ENCODE data around the gene KLHL5. TPM values are rescaled to one million over a fixed set of nuclear protein-coding genes. Genes with fewer than 3 reads are reported as not detected.
A peak's percentile ranks its signal among the peaks of the same experiment; 100 is the strongest.

Gene KLHL5
- polyA plus RNA-seq, 6 donors from 2014 or later: 21.4 to 42.3 (median 25.2) TPM

- peaks cover 0 to 5% of the 10 kb centered on the region in 2 donors for H3K36me3 Mint-ChIP-seq
- peaks cover 21 to 35% (median 34%) of the 10 kb centered on the region in 3 donors for H3K4me1 Mint-ChIP-seq
- no peak overlapping the region for H3K4me3 Mint-ChIP-seq
- no peaks in the 10 kb centered on the region for H3K9me3 Mint-ChIP-seq
- H3K27me3 Mint-ChIP-seq: no peaks in the 10 kb centered on the region
- H3K27ac Mint-ChIP-seq: peak overlapping the region in 2 of 6 donors; percentile 39 to 78
- no peak for DNase-seq
- ATAC-seq (ENCODE audit: low read depth in 2 of 2): no peak
Observed at GRCh38 chr4:39068907-39069306, 6.9 kb downstream of the KLHL5 start.

DNA sequence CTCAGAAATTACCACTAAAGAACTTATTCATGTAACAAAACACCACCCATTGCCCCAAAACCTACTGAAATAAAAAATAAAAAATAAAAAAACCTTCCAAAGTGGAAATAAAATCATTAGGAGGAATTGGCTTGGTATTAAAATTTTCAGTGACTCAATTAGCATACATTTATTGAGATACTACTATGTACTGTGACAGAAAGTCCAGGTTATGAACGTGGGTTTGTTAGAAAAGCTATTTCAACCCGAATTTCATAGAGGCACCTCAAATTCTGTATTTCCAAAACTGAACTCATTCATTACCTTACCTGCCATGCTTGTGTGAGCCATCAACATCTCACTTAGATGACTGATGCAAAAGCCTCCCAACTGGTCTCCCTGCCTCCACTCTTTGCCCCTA lies 16.8 kb downstream of the KLHL5 start:
- H3K27ac Mint-ChIP-seq: no peak overlapping the region
- H3K27me3 Mint-ChIP-seq: no peaks in the 10 kb centered on the region
- no peak for DNase-seq
- H3K9me3 Mint-ChIP-seq: peaks cover 0 to 7% (median 0%) of the 10 kb centered on the region in 7 donors
- H3K4me1 Mint-ChIP-seq: peaks cover 4 to 19% (median 15%) of the 10 kb centered on the region in 3 donors
- no peak for ATAC-seq (ENCODE audit: low read depth in 2 of 2)
- H3K4me3 Mint-ChIP-seq: no peak overlapping the region
- H3K36me3 Mint-ChIP-seq: peaks cover 14 to 22% of the 10 kb centered on the region in 2 donors

GRCh38 chr4:39083164-39083563 lies 21.1 kb downstream of the KLHL5 start:
- peaks cover 0 to 15% (median 8%) of the 10 kb centered on the region in 3 donors for H3K4me1 Mint-ChIP-seq
- no peak overlapping the region for H3K4me3 Mint-ChIP-seq
- no peak for ATAC-seq (ENCODE audit: low read depth in 2 of 2)
- H3K9me3 Mint-ChIP-seq: peaks cover 0 to 7% (median 0%) of the 10 kb centered on the region in 7 donors
- peaks cover 14 to 22% of the 10 kb centered on the region in 2 donors for H3K36me3 Mint-ChIP-seq
- peak overlapping the region in 1 of 6 donors; percentile 39 for H3K27ac Mint-ChIP-seq
- H3K27me3 Mint-ChIP-seq: no peaks in the 10 kb centered on the region
- no peak for DNase-seq

GRCh38 chr4:39085891-39086290 lies 23.9 kb downstream of the KLHL5 start:
- ATAC-seq (ENCODE audit: low read depth in 2 of 2): no peak
- H3K9me3 Mint-ChIP-seq: no peaks in the 10 kb centered on the region
- DNase-seq: no peak
- H3K36me3 Mint-ChIP-seq: peaks cover 20 to 25% of the 10 kb centered on the region in 2 donors
- H3K4me1 Mint-ChIP-seq: peaks cover 0 to 7% (median 0%) of the 10 kb centered on the region in 3 donors
- H3K4me3 Mint-ChIP-seq: no peak overlapping the region
- H3K27ac Mint-ChIP-seq: no peak overlapping the region
- H3K27me3 Mint-ChIP-seq: no peaks in the 10 kb centered on the region

GRCh38 chr4:39096847-39097246 lies 34.8 kb downstream of the KLHL5 start:
- peaks cover 11 to 24% of the 10 kb centered on the region in 2 donors for H3K36me3 Mint-ChIP-seq
- H3K4me1 Mint-ChIP-seq: peaks cover 0 to 15% (median 8%) of the 10 kb centered on the region in 3 donors
- H3K9me3 Mint-ChIP-seq: no peaks in the 10 kb centered on the region
- DNase-seq (no peak), ATAC-seq (ENCODE audit: low read depth in 2 of 2) (no peak)
- H3K4me3 Mint-ChIP-seq: no peak overlapping the region
- H3K27ac Mint-ChIP-seq: peak overlapping the region in 2 of 6 donors; percentile 13 to 62
- H3K27me3 Mint-ChIP-seq: no peaks in the 10 kb centered on the region

DNA sequence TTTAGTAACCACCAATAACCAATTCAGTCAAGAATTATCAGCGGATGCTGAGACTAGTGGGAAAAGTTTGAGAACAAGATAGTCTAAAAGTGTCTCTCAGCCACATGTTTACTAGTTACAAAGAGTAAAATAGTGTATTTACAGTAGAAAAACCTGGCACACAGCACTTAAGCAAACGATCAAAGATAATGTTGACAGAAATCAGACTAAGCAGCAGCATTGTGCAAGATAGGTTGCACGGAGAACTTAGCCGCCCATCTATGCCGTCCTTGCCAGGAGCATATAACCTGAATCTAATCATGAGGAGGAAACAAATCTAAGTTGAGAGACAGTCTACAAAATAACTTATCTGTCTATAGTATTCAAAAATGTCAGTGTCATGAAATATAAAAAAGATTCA lies 35.3 kb downstream of the KLHL5 start:
- DNase-seq: no peak
- H3K27ac Mint-ChIP-seq: peak overlapping the region in 1 of 6 donors; percentile 62
- H3K27me3 Mint-ChIP-seq: no peaks in the 10 kb centered on the region
- H3K36me3 Mint-ChIP-seq: peaks cover 11 to 26% of the 10 kb centered on the region in 2 donors
- H3K9me3 Mint-ChIP-seq: no peaks in the 10 kb centered on the region
- H3K4me3 Mint-ChIP-seq: no peak overlapping the region
- ATAC-seq (ENCODE audit: low read depth in 2 of 2): no peak
- H3K4me1 Mint-ChIP-seq: peaks cover 0 to 15% (median 8%) of the 10 kb centered on the region in 3 donors

DNA sequence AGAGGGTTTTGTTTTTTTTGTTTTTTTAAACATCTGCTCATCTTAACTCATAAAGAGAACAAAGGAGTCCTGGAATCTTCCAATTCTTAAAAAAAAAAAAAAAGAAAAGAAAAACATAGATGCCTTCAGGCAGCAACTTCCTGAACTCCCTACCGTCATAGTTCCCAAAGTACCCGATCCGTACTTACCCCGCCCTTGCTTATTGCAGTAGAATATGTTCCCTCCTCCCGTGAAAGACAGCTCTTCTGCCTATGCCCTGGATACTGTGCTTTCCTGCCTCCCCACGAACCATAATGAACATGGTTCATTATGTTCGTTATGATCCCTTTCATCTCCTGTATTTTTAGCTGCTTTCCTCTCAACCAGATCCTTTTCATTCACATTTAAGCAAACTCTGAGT lies 40.3 kb downstream of the KLHL5 start:
- peak overlapping the region in 4 of 6 donors; percentile 7 to 26 (median 15) for H3K27ac Mint-ChIP-seq

GRCh38 chr4:39103291-39103690 lies 41.3 kb downstream of the KLHL5 start:
- peaks cover 3 to 7% (median 5%) of the 10 kb centered on the region in 3 donors for H3K4me1 Mint-ChIP-seq
- no peak overlapping the region for H3K27ac Mint-ChIP-seq
- peak in 1 of 2 donors; percentile 33 for ATAC-seq (ENCODE audit: low read depth in 2 of 2)
- H3K36me3 Mint-ChIP-seq: peaks cover 32 to 34% of the 10 kb centered on the region in 2 donors
- H3K9me3 Mint-ChIP-seq: peaks cover 0 to 7% (median 1%) of the 10 kb centered on the region in 7 donors
- no peak overlapping the region for H3K4me3 Mint-ChIP-seq
- no peak for DNase-seq
- H3K27me3 Mint-ChIP-seq: no peaks in the 10 kb centered on the region

More for the DNA sequence above, 40.3 kb downstream of the KLHL5 start:
- no peaks in the 10 kb centered on the region for H3K27me3 Mint-ChIP-seq
- no peak for ATAC-seq (ENCODE audit: low read depth in 2 of 2)
- H3K4me1 Mint-ChIP-seq: peaks cover 3 to 7% (median 5%) of the 10 kb centered on the region in 3 donors
- H3K4me3 Mint-ChIP-seq: no peak overlapping the region
- peaks cover 0 to 7% (median 1%) of the 10 kb centered on the region in 7 donors for H3K9me3 Mint-ChIP-seq
- no peak for DNase-seq
- peaks cover 32 to 35% of the 10 kb centered on the region in 2 donors for H3K36me3 Mint-ChIP-seq

- H3K9me3 Mint-ChIP-seq: peaks cover 0 to 7% (median 1%) of the 10 kb centered on the region in 7 donors
- H3K4me1 Mint-ChIP-seq: peaks cover 3 to 7% (median 4%) of the 10 kb centered on the region in 3 donors
- H3K36me3 Mint-ChIP-seq: peaks cover 30 to 31% of the 10 kb centered on the region in 2 donors
- no peak overlapping the region for H3K4me3 Mint-ChIP-seq
- ATAC-seq (ENCODE audit: low read depth in 2 of 2) (no peak), DNase-seq (no peak)
- peak overlapping the region in 2 of 6 donors; percentile 44 to 93 for H3K27ac Mint-ChIP-seq
- no peaks in the 10 kb centered on the region for H3K27me3 Mint-ChIP-seq
Observed at GRCh38 chr4:39104255-39104654, 42.2 kb downstream of the KLHL5 start.

DNA sequence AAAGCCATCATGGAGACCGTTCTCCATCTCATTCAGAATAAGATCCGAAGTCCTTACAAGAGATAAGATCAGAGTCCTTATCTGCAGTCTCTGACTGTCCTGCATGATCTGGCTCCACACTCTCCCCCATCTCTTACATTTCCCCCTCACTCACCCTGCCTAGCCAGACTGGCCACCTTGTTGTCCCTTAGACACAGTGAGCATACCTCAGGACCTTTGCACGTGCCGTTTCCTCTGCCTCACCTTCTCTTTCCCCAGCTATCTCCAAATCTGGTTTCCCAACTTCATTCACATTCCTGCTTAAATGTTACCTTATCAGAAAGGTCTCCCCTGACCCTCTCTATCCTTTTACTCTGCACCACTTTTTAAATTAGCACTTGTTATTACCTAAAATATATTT lies 44.0 kb downstream of the KLHL5 start:
- Mint-ChIP-seq H3K4me3 (no peak overlapping the region), H3K4me1 (peaks cover 0 to 7% (median 3%) of the 10 kb centered on the region in 3 donors), H3K27ac (peak overlapping the region in 4 of 6 donors; percentile 8 to 89 (median 50)), H3K9me3 (peaks cover 0 to 7% (median 1%) of the 10 kb centered on the region in 7 donors), H3K27me3 (no peaks in the 10 kb centered on the region), H3K36me3 (peaks cover 26 to 28% of the 10 kb centered on the region in 2 donors)
- ATAC-seq (ENCODE audit: low read depth in 2 of 2) (no peak), DNase-seq (no peak)

DNA sequence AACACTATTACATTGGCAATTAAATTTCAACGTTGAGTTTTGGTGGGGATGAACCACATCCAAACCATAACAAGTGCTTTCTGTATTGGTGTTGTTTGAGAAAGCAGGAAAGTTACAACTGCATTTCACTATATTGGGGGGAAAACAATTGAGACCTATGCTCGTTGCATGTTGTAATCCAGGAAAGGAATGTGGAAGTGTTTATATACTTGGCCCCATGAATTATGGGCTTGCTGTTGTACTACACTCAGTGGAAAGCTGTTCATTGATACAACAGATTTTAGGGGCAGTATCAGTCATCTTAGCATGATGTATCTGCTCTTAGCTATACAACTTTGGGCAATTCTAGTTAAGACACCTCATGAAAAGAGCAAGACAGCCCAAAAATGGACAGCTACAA lies 52.4 kb downstream of the KLHL5 start:
- DNase-seq (no peak), ATAC-seq (ENCODE audit: low read depth in 2 of 2) (no peak)
- H3K9me3 Mint-ChIP-seq: peaks cover 0 to 3% (median 0%) of the 10 kb centered on the region in 7 donors
- peaks cover 42 to 49% of the 10 kb centered on the region in 2 donors for H3K36me3 Mint-ChIP-seq
- peaks cover 28 to 30% (median 30%) of the 10 kb centered on the region in 3 donors for H3K4me1 Mint-ChIP-seq
- no peak overlapping the region for H3K27ac Mint-ChIP-seq
- no peak overlapping the region for H3K4me3 Mint-ChIP-seq
- H3K27me3 Mint-ChIP-seq: no peaks in the 10 kb centered on the region

DNA sequence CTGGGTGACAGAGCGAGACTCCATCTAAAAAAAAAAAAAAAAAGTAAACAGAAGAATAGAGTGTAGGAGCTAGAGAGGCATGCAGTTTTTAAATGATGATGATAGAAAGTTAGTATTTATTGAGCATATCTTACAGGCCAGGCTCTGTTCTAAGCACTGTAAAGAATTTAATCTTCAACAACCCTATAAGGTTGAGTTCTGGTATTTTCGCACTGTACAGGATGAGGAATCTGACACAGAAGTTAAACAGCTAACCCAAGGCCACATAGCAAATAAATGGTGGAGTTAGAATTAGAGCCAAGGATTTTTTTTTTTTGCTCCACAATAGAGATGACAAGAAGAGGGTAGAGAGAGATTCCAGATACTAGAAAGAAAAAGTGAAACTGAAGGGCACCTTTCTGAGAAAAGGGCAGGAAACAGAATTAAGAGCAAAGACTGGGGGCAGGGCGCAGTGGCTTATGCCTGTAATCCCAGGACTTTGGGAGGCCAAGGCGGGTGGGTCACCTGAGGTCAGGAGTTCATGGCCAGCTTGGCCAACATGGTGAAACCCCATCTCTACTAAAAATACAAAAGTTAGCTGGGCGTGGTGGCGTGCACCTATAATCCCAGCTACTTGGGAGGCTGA lies 56.1 kb downstream of the KLHL5 start:
- H3K27ac Mint-ChIP-seq: peak overlapping the region in 2 of 6 donors; percentile 70 to 88
- no peak overlapping the region for H3K4me3 Mint-ChIP-seq
- no peak for DNase-seq
- no peaks in the 10 kb centered on the region for H3K27me3 Mint-ChIP-seq
- H3K36me3 Mint-ChIP-seq: peaks cover 39 to 42% of the 10 kb centered on the region in 2 donors
- H3K9me3 Mint-ChIP-seq: peaks cover 0 to 6% (median 0%) of the 10 kb centered on the region in 7 donors
- peaks cover 20 to 25% (median 24%) of the 10 kb centered on the region in 3 donors for H3K4me1 Mint-ChIP-seq
- no peak for ATAC-seq (ENCODE audit: low read depth in 2 of 2)

GRCh38 chr4:39120418-39120817 lies 58.4 kb downstream of the KLHL5 start:
- H3K9me3 Mint-ChIP-seq: peaks cover 0 to 15% (median 0%) of the 10 kb centered on the region in 7 donors
- H3K4me1 Mint-ChIP-seq: peaks cover 17 to 35% (median 24%) of the 10 kb centered on the region in 3 donors
- H3K4me3 Mint-ChIP-seq: no peak overlapping the region
- peak overlapping the region in 1 of 6 donors; percentile 3 for H3K27ac Mint-ChIP-seq
- H3K36me3 Mint-ChIP-seq: peaks cover 28 to 36% of the 10 kb centered on the region in 2 donors
- no peak for ATAC-seq (ENCODE audit: low read depth in 2 of 2)
- no peak for DNase-seq
- no peaks in the 10 kb centered on the region for H3K27me3 Mint-ChIP-seq

Measured in naive B cell (primary cell).